ENCODE results near the gene CD52.

DNA sequence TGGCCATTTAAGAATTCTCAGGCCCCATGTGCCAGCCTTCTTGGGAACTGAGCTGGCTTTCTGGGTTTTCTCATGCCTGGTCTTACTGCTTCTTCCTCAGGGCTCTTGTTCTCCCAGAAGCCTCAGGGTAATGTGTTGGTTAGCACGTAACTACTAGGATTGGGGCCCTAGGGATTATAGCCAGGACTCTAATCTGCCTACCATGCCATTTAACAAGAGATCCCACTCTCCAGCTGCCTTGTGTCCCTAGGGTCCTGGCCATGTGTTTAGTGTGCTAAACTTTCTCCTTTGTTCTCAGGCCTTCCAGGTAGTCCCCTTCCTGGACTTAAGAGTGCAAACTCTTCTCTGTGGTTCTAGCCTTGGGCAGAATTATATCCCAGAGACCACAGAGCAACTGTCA lies 40.0 kb upstream of the CD52 start:
- TF ChIP-seq, protein P1, sequence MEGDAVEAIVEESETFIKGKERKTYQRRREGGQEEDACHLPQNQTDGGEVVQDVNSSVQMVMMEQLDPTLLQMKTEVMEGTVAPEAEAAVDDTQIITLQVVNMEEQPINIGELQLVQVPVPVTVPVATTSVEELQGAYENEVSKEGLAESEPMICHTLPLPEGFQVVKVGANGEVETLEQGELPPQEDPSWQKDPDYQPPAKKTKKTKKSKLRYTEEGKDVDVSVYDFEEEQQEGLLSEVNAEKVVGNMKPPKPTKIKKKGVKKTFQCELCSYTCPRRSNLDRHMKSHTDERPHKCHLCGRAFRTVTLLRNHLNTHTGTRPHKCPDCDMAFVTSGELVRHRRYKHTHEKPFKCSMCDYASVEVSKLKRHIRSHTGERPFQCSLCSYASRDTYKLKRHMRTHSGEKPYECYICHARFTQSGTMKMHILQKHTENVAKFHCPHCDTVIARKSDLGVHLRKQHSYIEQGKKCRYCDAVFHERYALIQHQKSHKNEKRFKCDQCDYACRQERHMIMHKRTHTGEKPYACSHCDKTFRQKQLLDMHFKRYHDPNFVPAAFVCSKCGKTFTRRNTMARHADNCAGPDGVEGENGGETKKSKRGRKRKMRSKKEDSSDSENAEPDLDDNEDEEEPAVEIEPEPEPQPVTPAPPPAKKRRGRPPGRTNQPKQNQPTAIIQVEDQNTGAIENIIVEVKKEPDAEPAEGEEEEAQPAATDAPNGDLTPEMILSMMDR (IDR thresholded peaks at IDR 0.05) = no peak
- TF ChIP-seq, protein P2, sequence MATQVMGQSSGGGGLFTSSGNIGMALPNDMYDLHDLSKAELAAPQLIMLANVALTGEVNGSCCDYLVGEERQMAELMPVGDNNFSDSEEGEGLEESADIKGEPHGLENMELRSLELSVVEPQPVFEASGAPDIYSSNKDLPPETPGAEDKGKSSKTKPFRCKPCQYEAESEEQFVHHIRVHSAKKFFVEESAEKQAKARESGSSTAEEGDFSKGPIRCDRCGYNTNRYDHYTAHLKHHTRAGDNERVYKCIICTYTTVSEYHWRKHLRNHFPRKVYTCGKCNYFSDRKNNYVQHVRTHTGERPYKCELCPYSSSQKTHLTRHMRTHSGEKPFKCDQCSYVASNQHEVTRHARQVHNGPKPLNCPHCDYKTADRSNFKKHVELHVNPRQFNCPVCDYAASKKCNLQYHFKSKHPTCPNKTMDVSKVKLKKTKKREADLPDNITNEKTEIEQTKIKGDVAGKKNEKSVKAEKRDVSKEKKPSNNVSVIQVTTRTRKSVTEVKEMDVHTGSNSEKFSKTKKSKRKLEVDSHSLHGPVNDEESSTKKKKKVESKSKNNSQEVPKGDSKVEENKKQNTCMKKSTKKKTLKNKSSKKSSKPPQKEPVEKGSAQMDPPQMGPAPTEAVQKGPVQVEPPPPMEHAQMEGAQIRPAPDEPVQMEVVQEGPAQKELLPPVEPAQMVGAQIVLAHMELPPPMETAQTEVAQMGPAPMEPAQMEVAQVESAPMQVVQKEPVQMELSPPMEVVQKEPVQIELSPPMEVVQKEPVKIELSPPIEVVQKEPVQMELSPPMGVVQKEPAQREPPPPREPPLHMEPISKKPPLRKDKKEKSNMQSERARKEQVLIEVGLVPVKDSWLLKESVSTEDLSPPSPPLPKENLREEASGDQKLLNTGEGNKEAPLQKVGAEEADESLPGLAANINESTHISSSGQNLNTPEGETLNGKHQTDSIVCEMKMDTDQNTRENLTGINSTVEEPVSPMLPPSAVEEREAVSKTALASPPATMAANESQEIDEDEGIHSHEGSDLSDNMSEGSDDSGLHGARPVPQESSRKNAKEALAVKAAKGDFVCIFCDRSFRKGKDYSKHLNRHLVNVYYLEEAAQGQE (IDR thresholded peaks at IDR 0.05; ENCODE audit: insufficient read depth in 1 of 2, low read depth in 2 of 2, low read length in 1 of 2) = no peak
- TF ChIP-seq SIN3A (IDR thresholded peaks at IDR 0.05; ENCODE audit: borderline replicate concordance, insufficient read depth, low read depth, low read length) = no peak

Measured in Panc1 (cell line).